Measurements from ENCODE around the gene LPCAT3.

DNA sequence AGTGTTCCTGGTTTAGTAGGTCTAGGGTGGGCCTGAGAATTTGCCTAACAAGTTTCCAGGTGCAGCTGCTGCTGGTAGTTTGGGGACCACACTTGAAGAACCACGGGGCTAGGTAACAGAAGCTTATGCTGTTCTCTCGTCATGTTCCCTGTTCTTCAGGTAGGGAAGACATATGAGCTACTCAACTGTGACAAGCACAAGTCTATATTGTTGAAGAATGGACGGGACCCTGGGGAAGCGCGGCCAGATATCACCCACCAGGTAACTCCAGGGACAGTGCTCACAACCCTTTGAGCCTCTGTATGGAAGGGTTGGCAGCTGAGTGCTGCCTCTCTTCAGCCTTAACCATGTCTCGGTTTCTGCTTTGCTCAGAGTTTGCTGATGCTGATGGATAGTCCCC is 44.1 kb downstream of the LPCAT3 start:
- no peak for TF ChIP-seq POLR2A (IDR thresholded peaks at IDR 0.05)
- TF ChIP-seq, protein P1, sequence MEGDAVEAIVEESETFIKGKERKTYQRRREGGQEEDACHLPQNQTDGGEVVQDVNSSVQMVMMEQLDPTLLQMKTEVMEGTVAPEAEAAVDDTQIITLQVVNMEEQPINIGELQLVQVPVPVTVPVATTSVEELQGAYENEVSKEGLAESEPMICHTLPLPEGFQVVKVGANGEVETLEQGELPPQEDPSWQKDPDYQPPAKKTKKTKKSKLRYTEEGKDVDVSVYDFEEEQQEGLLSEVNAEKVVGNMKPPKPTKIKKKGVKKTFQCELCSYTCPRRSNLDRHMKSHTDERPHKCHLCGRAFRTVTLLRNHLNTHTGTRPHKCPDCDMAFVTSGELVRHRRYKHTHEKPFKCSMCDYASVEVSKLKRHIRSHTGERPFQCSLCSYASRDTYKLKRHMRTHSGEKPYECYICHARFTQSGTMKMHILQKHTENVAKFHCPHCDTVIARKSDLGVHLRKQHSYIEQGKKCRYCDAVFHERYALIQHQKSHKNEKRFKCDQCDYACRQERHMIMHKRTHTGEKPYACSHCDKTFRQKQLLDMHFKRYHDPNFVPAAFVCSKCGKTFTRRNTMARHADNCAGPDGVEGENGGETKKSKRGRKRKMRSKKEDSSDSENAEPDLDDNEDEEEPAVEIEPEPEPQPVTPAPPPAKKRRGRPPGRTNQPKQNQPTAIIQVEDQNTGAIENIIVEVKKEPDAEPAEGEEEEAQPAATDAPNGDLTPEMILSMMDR (IDR thresholded peaks at IDR 0.05): no peak

Data from thyroid gland (tissue), 4 donors.